Stimulated activated CD8-positive, alpha-beta memory T cell treated with anti-CD3 and anti-CD28 coated beads, Interleukin-12 subunit alpha, Interleukin-12 subunit beta, amount 100 ng/mL, for 4 hours (primary cell): ENCODE results near the gene KRT7.

Experiments used
- DNase-seq: peaks from one replicate; pipeline ENCODE4 v3.0.0-alpha.2; 2020; ENCODE audit warnings: low read depth

The KRT7 gene

GRCh38 chr12:52199294-52199919 lies 33.6 kb upstream of the KRT7 start:
- no peak for DNase-seq

DNA sequence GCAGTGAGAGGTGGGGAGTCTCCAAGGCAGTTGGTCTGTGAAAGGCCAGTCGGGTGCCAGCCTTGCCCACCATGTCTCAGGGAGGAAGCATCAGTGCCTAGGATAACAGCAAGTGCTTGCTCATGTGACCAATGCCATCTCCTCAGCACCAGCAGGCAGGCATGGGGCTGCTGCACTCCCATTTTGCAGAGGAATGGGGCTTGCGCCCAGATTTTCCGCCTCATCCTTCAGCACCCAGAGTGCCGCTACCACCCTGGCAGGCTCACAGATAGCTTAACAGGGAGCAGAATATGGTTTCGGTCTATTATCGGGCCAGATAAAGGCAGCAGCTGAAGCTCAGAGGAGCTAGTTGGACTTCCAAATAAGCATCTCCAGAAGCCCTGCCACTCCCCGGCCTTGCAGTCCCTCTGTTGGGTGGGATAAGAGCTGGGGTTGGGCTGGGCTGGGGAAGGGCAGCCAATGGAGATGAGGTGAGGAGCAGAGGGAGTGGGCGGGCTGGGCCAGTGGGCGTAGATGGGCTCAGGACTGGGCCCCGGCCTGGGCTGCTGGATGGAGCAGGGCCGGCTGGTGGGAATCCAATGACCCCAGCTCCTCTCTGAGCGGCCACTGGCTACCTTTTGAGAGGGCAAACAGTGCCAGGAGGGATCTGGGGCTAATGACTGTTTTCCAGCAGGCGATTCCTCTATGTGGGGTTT lies 32.8 kb upstream of the KRT7 start:
- no peak for DNase-seq

GRCh38 chr12:52200781-52201450 lies 32.1 kb upstream of the KRT7 start:
- DNase-seq: no peak

DNA sequence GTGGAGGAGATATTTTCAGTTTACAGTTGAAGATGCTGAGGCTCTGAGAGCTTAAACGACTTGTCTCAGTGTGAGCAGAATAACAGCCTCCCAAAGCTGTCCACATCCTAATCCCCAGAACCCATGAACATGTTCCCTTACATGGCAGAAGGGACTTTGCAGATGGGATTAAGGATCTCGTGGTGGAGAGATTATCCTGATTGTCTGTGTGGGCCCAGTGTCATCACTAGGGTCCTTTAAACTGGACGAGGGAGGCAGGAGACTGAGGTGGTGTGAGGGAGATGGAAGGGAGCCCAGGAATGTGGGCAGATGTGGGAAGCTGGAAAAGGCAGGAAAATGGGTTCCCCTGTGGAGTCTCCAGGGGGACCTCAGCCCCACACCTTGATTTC lies 31.6 kb upstream of the KRT7 start:
- DNase-seq: no peak

GRCh38 chr12:52202361-52203078 lies 30.5 kb upstream of the KRT7 start:
- DNase-seq: no peak

DNA sequence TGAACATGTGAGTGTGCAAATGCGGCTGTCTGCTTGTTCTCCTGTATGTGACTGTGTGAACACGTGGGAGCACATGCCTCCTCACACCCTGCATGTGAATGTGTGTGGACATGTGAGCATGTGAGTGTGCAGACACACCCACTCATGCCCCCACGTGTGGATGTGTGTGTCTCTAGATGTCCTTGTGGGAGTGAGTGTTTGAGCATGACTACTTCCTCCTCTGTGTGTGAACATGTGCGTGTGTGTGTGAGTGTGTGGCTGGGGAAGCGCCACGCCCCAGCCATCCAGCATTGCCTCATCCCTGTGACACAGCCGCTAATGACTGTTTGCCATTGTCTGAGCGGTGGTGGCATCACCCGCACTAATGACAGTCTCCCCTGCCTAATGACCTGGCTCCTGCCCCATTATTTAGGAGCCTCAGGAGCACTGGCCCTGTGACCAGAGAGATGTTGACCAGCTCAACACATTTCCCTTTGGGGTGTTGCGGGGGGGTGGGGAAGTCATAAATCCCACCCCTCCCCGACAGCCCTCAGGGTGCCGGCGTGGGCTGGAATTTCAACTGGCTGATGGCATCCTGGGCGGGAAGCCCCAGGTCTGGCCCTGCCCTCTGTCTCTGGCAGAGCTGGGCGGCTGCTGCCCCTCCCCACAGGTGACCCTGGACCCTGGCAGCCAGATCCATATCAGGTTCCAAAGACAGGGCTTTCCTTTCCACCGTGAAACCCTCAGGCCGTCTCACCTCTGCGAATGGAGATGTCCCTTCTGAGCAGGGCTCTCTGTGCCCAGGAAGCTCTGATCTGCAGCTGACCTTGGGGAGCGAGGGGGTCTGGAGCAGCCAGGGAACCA lies 29.7 kb upstream of the KRT7 start:
- DNase-seq: no peak

GRCh38 chr12:52204095-52204930 lies 28.7 kb upstream of the KRT7 start:
- no peak for DNase-seq

- no peak for DNase-seq
These were observed 28.0 kb upstream of the KRT7 start for GRCh38 chr12:52204931-52205505.

DNA sequence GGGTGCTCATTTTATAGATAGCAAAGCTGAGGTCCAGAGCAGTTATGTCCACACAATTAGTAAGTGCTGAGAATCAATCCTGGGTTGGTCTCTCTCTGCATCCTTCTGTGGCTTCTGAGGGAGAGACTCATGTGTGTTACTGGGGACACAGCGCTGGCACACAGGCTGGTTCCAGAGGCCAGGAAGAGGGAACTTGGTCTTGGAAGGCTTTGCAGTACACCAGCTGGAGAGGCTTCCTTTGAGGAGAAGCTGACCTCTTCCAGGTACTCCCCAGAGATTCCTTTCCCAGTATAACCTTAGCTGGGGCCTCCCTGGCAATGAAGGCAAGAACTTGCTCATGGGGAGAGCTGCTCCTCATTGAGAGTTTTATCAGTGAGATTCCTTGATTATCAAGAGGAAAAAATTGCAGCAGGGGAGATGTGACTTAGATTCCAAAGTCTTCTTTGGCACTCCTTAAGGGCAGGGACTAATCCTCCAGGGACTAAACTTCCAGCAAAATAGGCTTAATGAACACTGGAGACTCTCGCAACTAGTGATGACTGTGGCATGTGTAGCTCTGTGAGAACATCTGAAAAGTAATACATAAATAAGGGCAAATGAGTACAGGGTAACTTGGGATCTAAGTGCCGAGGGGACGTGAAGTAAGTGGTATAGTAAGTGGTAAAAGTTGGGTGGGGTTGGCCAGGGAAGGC lies 27.3 kb upstream of the KRT7 start:
- no peak for DNase-seq

- no peak for DNase-seq
These were observed 26.6 kb upstream of the KRT7 start for GRCh38 chr12:52206304-52207040.

DNA sequence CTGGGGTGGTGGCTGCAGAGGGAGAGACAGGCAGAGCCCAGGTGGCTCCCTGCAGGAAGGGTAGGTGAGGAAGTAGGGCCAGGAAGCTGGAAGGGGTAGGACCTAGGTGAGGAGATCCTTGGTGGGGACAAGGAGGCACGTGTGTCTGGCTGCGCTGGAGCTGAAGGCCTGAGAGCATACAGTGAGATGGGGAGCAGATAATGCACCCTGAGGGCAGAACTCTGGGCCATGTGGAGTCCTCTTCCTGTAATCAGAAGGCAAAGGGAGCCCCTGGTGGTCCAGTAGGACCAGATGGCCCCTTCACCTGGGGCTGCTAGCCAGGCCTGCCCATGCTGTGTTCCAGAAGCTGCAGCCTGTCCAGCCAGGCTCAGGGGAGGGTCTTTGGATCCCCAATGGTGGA lies 25.9 kb upstream of the KRT7 start:
- no peak for DNase-seq

DNA sequence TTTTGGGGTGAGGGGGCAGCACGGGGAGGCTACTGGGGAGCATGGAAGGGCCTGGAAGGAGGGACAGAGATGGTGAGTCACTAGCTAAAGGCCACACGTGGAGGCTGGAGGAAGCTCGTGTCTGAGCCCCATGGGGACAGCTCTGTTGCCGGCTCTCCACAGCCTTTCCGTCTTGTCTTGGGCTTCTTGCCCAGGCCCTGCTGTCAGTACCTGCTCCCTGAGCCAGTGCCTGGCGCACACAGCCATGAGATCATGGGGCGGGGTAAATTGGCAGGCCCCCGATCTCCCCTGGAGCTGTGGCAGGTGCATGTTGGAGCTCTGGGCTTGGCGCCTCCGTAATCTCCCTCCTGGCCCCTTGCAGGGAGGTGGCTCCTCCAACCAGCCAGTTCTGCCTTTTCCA lies 25.1 kb upstream of the KRT7 start:
- DNase-seq: no peak

DNA sequence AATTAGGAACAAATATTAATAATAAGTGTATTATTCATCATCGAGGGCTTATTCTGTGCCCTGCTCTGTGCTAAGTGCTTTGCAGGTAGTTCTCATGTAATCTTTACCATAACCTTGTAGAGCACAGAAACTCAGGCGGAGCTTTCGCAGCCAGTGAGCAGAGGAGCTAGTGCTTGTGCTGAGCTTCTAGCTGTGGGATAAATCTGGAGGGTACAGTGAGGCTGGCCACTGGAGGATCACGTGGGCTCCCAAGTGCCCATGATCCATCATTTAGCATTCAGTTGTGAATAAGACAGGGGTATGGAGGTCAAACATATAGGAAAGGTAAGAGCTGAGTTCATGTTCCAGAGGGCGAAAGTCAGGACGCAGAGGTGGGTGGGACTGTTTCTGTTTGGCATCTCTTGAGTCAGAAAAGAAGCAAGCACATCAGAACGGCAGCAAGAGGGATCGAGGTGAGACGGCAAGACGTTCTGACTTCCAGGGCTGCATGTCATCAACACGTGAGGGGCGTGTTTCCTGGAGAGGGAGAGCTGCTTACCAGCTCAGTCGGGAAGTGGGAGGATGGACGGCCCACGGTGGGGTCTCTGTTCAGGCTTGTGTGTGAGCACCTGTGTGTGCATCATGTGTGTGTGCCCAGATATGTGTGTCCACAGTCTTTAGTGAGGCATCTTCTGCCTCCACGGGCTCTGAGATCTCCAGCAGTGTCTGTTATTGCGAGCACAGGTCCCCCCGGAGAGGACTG lies 24.4 kb upstream of the KRT7 start:
- no peak for DNase-seq

GRCh38 chr12:52209321-52209720 lies 23.7 kb upstream of the KRT7 start:
- DNase-seq: no peak

DNA sequence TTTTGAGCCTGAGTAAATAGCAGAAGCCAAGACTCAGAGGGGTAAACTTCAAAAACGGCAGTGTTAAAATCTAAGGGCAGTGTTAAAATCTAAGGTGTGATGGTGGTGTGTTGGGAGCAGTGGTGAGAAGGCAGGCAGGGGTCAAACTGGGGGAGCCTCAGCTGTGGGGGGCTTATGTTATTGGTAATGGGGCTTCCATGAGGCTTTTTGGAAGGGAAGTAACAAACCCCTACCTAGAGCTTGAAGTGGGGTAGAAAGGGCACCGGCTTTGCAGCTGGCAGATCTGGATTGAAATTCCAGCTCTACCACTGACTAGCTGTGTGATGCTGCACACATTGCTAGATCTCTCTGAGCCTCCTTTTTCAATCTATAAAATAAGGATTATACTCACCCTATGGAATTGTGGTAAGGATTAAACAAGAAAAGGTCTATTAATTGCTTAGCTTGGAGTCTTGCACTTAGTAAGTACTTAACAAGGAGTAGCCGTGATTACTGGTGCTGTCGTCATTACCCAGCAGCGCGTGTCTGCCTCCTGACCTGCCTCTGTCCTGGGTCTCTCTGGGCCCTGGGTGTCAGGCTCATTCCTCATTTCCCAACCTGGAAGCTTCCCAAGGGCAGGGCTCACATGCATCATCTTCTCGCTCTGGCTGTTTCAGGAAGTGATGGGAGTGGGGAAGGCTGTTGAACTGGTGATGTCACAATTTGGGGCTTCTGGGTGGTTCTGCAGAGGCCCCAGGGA lies 22.7 kb upstream of the KRT7 start:
- DNase-seq: no peak

GRCh38 chr12:52210925-52211650 lies 22.0 kb upstream of the KRT7 start:
- no peak for DNase-seq
